ENCODE results near the gene FHL1.

GRCh38 chrX:136112778-136113177 lies 34.6 kb upstream of the FHL1 start:
- TF ChIP-seq USF2 (IDR thresholded peaks at IDR 0.05; ENCODE audit: borderline replicate concordance, low read depth, low read length) (no peak), MXI1 (IDR thresholded peaks at IDR 0.05; ENCODE audit: low read depth, low read length) (no peak)
